GM12874 (cell line): ENCODE results near the gene ATP1A4.

ENCODE experiments used
- TF ChIP-seq, protein P1 (sequence below): IDR thresholded peaks from 2 replicates; pipeline ENCODE4 v1.5.1; 2011; ENCODE audit warnings: low read depth, mild to moderate bottlenecking, control low read depth, low read length, moderate library complexity; ENCODE audit not compliant: insufficient read depth

Gene ATP1A4

GRCh38 chr1:160149233-160149632 lies 2.2 kb upstream of the ATP1A4 start:
- TF ChIP-seq, protein P1, sequence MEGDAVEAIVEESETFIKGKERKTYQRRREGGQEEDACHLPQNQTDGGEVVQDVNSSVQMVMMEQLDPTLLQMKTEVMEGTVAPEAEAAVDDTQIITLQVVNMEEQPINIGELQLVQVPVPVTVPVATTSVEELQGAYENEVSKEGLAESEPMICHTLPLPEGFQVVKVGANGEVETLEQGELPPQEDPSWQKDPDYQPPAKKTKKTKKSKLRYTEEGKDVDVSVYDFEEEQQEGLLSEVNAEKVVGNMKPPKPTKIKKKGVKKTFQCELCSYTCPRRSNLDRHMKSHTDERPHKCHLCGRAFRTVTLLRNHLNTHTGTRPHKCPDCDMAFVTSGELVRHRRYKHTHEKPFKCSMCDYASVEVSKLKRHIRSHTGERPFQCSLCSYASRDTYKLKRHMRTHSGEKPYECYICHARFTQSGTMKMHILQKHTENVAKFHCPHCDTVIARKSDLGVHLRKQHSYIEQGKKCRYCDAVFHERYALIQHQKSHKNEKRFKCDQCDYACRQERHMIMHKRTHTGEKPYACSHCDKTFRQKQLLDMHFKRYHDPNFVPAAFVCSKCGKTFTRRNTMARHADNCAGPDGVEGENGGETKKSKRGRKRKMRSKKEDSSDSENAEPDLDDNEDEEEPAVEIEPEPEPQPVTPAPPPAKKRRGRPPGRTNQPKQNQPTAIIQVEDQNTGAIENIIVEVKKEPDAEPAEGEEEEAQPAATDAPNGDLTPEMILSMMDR: no peak

DNA sequence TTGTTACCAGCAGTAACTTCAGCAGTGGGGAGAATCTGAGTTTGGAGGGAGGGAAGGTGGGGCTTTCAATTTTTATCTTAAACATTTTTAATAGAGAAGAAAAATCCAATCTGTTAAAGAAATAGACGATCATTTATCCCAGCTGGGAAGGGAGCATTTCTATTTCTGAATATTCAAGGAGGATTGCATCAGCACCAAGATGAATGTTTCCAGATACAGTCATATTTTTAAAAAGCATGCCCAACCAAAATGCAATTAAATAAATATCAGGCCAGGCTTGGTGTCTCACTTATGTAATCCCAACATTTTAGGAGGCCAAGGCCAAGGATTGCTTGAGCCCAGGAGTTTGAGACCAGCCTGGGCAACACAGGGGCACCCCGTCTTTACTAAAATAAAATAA lies 1.7 kb upstream of the ATP1A4 start:
- TF ChIP-seq, protein P1: no peak

GRCh38 chr1:160154790-160155189 lies 3.4 kb downstream of the ATP1A4 start:
- TF ChIP-seq, protein P1: no peak

- TF ChIP-seq, protein P1: no peak
These were observed 5.0 kb downstream of the ATP1A4 start for GRCh38 chr1:160156361-160156760.

- TF ChIP-seq, protein P1: no peak
These were observed 5.8 kb downstream of the ATP1A4 start for GRCh38 chr1:160157174-160157573.

DNA sequence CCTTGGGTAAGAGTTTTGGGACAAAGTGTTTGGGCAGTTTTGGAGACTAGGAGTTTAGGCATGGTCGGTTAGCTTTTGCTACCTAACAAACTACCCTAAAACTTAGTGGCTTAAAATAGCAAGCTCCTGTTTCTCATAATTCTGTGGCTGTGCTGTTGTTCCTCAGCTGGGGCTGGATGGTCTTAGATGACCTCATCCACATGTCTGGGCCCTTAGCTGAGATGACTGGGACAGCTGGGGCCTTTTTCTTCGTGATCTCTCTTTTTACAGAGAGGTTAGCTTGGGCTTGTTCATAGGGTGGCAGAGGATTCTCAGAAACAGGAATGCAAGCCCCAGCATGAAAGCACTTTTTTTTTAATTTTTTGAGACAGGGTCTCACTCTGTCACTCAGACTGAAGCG lies 6.6 kb downstream of the ATP1A4 start:
- TF ChIP-seq, protein P1: no peak

- TF ChIP-seq, protein P1: no peak
These were observed 7.1 kb downstream of the ATP1A4 start for GRCh38 chr1:160158534-160158933.

GRCh38 chr1:160159846-160160245 lies 8.4 kb downstream of the ATP1A4 start:
- TF ChIP-seq, protein P1: no peak
